ENCODE data around the gene TULP1. TPM values are rescaled to one million over a fixed set of nuclear protein-coding genes. Genes with fewer than 3 reads are reported as not detected.

TULP1 gene
- total RNA-seq, 1 donor from 2014 or later = not detected

DNA sequence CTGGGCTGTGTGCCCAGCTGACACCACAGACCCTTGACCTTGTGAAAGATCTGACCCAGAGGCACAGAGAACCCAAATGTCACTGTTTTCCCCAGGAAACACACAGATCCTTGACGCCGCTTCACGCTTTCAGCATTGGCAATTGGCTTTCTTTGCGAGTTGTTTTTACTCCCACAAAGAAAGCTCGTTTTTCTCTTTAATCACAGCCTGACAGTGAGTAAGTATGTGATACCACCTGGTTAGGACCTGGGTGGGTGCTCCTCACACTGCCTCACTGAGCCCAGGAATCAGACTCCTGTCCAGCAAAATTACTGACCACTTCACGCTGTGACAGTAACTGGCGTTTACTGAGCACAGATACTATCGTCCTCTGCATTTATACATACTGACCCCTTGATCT, 31.5 kb downstream of the TULP1 start:
- H3K27me3 Mint-ChIP-seq (ENCODE audit: low read depth) = no peaks in the 10 kb centered on the region
- no peaks in the 10 kb centered on the region for H3K9me3 Mint-ChIP-seq
- intact Hi-C loops (cut with micrococcal nuclease) = no loop called here
- H3K4me1 Mint-ChIP-seq (ENCODE audit: low read depth) = no peaks in the 10 kb centered on the region
- DNase-seq (ENCODE audit: low spot score) = no peak
- H3K4me3 Mint-ChIP-seq (ENCODE audit: low read depth) = no peak overlapping the region
- no peak overlapping the region for H3K27ac Mint-ChIP-seq
- no peaks in the 10 kb centered on the region for H3K36me3 Mint-ChIP-seq (ENCODE audit: low read depth)

DNA sequence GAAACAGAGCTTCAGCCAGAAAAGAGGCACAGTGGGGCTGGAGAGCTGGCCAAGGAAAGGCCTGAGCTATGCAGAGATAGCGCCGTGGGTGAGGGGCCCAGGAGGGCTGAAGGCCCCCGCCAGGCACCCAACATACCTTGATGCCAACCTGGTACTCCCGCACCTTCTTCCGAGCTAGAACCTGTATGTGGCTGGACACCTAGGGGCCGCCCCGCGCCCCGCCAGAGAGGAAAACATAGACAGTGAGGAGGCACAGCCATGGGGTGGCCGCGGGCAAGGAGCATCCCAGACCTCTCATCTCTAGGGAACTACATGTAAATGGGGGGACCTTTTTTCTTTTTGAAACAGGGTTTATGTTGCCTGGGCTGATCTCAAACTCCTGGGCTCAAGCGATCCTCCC, 32.5 kb downstream of the TULP1 start:
- Mint-ChIP-seq H3K4me1 (ENCODE audit: low read depth) (no peaks in the 10 kb centered on the region), H3K27me3 (ENCODE audit: low read depth) (no peaks in the 10 kb centered on the region), H3K36me3 (ENCODE audit: low read depth) (no peaks in the 10 kb centered on the region), H3K4me3 (ENCODE audit: low read depth) (no peak overlapping the region), H3K9me3 (no peaks in the 10 kb centered on the region), H3K27ac (no peak overlapping the region)
- no peak for DNase-seq (ENCODE audit: low spot score)
- intact Hi-C loops (cut with micrococcal nuclease) = no loop called here

DNA sequence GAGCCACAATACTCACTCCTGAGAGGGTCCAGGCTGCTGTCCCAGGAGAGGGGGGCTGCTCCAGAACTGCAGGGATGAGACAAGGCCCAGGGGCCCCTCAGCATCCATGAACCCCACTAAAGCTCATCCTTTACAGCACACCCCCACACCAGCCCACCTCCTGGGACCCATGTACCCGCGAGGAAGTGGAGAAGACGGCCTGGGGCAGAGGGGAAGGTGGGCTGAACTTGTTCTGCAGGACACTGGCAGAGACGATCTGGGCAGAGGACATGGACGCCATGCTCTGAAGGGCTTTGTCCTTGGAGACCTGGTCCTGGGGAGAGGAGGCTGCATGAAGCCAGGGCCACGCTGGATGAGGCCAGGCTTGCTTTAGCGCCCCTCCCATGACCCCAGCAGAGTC, 34.4 kb downstream of the TULP1 start:
- Mint-ChIP-seq H3K4me1 (ENCODE audit: low read depth) (no peaks in the 10 kb centered on the region), H3K36me3 (ENCODE audit: low read depth) (peaks cover 4% of the 10 kb centered on the region), H3K4me3 (ENCODE audit: low read depth) (no peak overlapping the region), H3K27ac (no peak overlapping the region), H3K9me3 (no peaks in the 10 kb centered on the region), H3K27me3 (ENCODE audit: low read depth) (no peaks in the 10 kb centered on the region)
- no peak for DNase-seq (ENCODE audit: low spot score)
- intact Hi-C loops (cut with micrococcal nuclease) = no loop called here

DNA sequence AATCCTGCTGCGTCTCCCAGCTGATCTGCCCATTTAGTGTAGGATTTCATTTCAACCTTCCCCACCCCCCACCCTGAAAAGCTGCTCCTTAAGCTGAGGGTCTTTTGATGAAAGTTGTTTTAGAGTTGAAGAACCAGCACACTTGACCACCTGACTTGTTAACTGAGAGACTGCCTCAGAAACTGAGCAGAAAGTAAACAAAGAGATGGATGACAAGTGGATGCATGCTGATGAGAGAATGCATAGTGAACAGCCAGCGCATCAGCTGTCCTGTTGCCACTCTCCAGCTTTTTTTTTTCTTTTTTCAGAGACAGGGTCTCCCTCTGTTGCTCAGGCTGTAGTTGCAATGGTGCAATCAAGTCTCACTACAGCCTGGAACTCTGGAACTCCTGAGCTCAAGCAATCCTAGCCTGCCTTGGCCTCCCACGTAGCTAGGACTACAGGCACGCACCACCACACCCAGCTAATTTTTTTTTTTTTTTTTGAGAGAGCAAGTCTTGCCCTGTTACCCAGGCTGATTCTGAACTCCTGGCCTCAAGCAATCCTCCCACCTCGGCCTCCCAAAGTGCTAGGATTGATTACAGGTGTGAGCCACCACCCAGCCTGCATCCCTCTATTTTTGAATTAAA, 35.0 kb downstream of the TULP1 start:
- H3K4me3 Mint-ChIP-seq (ENCODE audit: low read depth) = no peak overlapping the region
- no peaks in the 10 kb centered on the region for H3K4me1 Mint-ChIP-seq (ENCODE audit: low read depth)
- H3K27me3 Mint-ChIP-seq (ENCODE audit: low read depth) = no peaks in the 10 kb centered on the region
- intact Hi-C loops (cut with micrococcal nuclease) = no loop called here
- DNase-seq (ENCODE audit: low spot score) = no peak
- no peak overlapping the region for H3K27ac Mint-ChIP-seq
- H3K36me3 Mint-ChIP-seq (ENCODE audit: low read depth) = peaks cover 9% of the 10 kb centered on the region
- no peaks in the 10 kb centered on the region for H3K9me3 Mint-ChIP-seq

DNA sequence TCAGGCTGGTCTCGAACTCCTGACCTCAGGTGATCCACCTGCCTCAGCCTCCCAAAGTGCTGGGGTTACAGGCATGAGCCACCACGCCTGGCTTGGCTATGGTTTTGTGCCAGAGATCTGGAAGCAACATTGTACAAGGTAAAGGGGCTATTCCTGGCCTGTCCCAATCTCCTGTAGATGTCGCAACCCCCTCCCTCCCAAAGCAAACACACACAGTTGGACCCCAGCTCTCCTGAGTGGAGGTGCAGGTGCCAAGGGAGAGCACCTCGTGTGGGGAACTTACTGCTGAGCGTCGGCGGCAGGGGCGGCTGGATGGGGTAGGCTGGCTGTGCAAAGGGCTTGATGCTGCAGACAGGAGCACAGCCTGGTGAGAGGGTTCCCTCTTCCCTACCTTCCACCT, 35.7 kb downstream of the TULP1 start:
- peaks cover 2% of the 10 kb centered on the region for H3K4me1 Mint-ChIP-seq (ENCODE audit: low read depth)
- DNase-seq (ENCODE audit: low spot score) = no peak
- H3K27ac Mint-ChIP-seq = no peak overlapping the region
- peaks cover 14% of the 10 kb centered on the region for H3K36me3 Mint-ChIP-seq (ENCODE audit: low read depth)
- H3K4me3 Mint-ChIP-seq (ENCODE audit: low read depth) = no peak overlapping the region
- H3K9me3 Mint-ChIP-seq = no peaks in the 10 kb centered on the region
- intact Hi-C loops (cut with micrococcal nuclease) = no loop called here
- no peaks in the 10 kb centered on the region for H3K27me3 Mint-ChIP-seq (ENCODE audit: low read depth)

DNA sequence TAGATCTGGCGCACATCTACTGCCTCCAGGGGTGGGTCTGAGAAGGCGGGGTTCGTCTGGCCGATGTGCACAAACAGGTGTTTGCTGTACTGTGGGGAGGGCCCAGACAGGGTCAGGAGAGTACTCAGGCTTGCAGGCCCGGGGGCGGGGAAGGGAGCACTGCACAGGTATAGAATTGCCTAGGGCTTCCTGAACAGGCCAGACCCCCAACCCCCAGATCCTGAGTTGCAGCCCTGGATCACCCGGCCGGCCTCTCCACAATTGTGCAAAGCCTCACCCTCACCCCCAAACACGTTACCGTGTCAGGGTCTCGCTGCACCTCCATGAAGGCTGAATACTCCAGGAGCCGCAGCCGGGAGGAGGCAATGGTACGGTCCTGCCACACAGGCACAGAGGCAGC, 36.7 kb downstream of the TULP1 start:
- Mint-ChIP-seq H3K36me3 (ENCODE audit: low read depth) (peaks cover 24% of the 10 kb centered on the region), H3K27me3 (ENCODE audit: low read depth) (no peaks in the 10 kb centered on the region), H3K4me1 (ENCODE audit: low read depth) (peaks cover 6% of the 10 kb centered on the region), H3K9me3 (no peaks in the 10 kb centered on the region), H3K27ac (no peak overlapping the region), H3K4me3 (ENCODE audit: low read depth) (no peak overlapping the region)
- DNase-seq (ENCODE audit: low spot score) = no peak
- intact Hi-C loops (cut with micrococcal nuclease) = no loop called here

GRCh38 chr6:35475573-35475972, 37.1 kb downstream of the TULP1 start:
- intact Hi-C loops (cut with micrococcal nuclease) = no loop called here
- Mint-ChIP-seq H3K36me3 (ENCODE audit: low read depth) (peaks cover 28% of the 10 kb centered on the region), H3K27me3 (ENCODE audit: low read depth) (no peaks in the 10 kb centered on the region), H3K9me3 (no peaks in the 10 kb centered on the region), H3K4me1 (ENCODE audit: low read depth) (peaks cover 9% of the 10 kb centered on the region), H3K4me3 (ENCODE audit: low read depth) (no peak overlapping the region), H3K27ac (no peak overlapping the region)
- DNase-seq (ENCODE audit: low spot score) = no peak

DNA sequence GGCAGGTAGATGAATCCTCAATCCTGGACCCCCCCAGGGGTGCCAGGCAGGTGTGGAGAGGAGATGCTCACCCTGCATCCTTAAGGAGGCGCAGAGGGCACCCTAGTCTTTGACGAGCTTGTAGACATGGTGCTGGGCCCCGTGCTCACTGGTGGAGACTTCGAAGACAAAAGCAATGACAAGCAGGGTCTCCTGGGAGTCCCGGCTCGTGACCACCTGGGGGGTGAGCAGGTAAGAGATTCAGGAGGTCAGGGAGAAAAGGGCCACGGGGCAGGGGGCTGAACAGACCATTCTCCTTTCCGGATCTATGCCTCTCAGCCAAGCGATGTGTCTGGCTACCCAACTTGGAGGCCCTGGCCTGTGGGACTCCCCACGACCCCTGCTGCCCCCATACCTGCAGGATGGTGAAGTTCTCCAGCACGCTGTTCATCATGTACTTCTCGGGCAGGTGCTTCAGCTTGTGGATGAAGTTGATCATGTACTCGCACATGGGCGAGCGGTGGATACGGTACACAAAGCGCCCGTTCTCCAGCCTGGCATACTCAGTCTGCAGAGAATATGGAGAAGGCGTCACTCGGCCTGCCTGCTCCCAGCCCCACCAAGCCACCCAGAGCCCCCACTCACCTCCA, 37.6 kb downstream of the TULP1 start:
- H3K27ac Mint-ChIP-seq = no peak overlapping the region
- H3K9me3 Mint-ChIP-seq = no peaks in the 10 kb centered on the region
- DNase-seq (ENCODE audit: low spot score) = no peak
- intact Hi-C loops (cut with micrococcal nuclease) = no loop called here
- H3K4me3 Mint-ChIP-seq (ENCODE audit: low read depth) = no peak overlapping the region
- H3K4me1 Mint-ChIP-seq (ENCODE audit: low read depth) = peaks cover 13% of the 10 kb centered on the region
- H3K27me3 Mint-ChIP-seq (ENCODE audit: low read depth) = no peaks in the 10 kb centered on the region
- peaks cover 34% of the 10 kb centered on the region for H3K36me3 Mint-ChIP-seq (ENCODE audit: low read depth)

- H3K36me3 Mint-ChIP-seq (ENCODE audit: low read depth) = peaks cover 41% of the 10 kb centered on the region
- H3K27ac Mint-ChIP-seq = peak overlapping the region; percentile 42
- no peak overlapping the region for H3K4me3 Mint-ChIP-seq (ENCODE audit: low read depth)
- intact Hi-C loops (cut with micrococcal nuclease) = no loop called here
- no peaks in the 10 kb centered on the region for H3K27me3 Mint-ChIP-seq (ENCODE audit: low read depth)
- DNase-seq (ENCODE audit: low spot score) = no peak
- no peaks in the 10 kb centered on the region for H3K9me3 Mint-ChIP-seq
- H3K4me1 Mint-ChIP-seq (ENCODE audit: low read depth) = peaks cover 18% of the 10 kb centered on the region
Observed at GRCh38 chr6:35474131-35474941, 38.4 kb downstream of the TULP1 start.

GRCh38 chr6:35473850-35474130, 38.9 kb downstream of the TULP1 start:
- intact Hi-C loops (cut with micrococcal nuclease) = no loop called here
- no peaks in the 10 kb centered on the region for H3K9me3 Mint-ChIP-seq
- no peaks in the 10 kb centered on the region for H3K27me3 Mint-ChIP-seq (ENCODE audit: low read depth)
- peak overlapping the region; percentile 42 for H3K27ac Mint-ChIP-seq
- DNase-seq (ENCODE audit: low spot score) = no peak
- H3K4me1 Mint-ChIP-seq (ENCODE audit: low read depth) = peaks cover 18% of the 10 kb centered on the region
- H3K36me3 Mint-ChIP-seq (ENCODE audit: low read depth) = peaks cover 46% of the 10 kb centered on the region
- H3K4me3 Mint-ChIP-seq (ENCODE audit: low read depth) = no peak overlapping the region

GRCh38 chr6:35473075-35473849, 39.4 kb downstream of the TULP1 start:
- Mint-ChIP-seq H3K27ac (peak overlapping the region; percentile 12), H3K9me3 (no peaks in the 10 kb centered on the region), H3K36me3 (ENCODE audit: low read depth) (peaks cover 52% of the 10 kb centered on the region), H3K4me3 (ENCODE audit: low read depth) (no peak overlapping the region), H3K27me3 (ENCODE audit: low read depth) (no peaks in the 10 kb centered on the region), H3K4me1 (ENCODE audit: low read depth) (peaks cover 18% of the 10 kb centered on the region)
- intact Hi-C loops (cut with micrococcal nuclease) = no loop called here
- no peak for DNase-seq (ENCODE audit: low spot score)

DNA sequence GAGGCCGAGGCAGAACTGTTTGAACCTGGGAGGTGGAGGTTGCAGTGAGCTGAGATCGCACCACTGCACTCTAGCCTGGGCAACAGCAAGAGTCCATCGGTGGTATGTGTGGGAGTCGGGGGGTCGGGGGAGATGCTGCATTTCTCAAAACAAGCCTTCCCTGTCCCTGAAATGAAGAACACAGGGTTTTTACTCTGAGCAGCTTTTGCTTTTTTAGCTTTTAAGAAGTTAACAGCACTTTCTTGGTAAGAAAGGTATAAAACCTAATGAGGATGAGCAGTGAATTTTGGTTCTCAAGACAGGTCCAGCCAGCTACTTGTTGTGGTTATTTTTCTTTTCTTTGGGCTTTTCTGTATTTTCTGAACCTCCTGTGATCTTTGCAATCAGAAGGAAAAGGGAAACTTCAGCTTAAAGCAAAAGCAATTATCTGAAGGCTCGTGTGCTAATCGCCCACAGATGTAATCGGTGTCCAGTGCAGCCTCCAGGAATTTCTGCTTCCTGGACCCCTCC, 40.8 kb downstream of the TULP1 start:
- Mint-ChIP-seq H3K27me3 (ENCODE audit: low read depth) (no peaks in the 10 kb centered on the region), H3K4me1 (ENCODE audit: low read depth) (peaks cover 24% of the 10 kb centered on the region)

More for the DNA sequence above, 40.8 kb downstream of the TULP1 start:
- intact Hi-C loops (cut with micrococcal nuclease) = no loop called here
- H3K9me3 Mint-ChIP-seq = no peaks in the 10 kb centered on the region
- peak overlapping the region; percentile 91 for H3K4me3 Mint-ChIP-seq (ENCODE audit: low read depth)
- peaks cover 63% of the 10 kb centered on the region for H3K36me3 Mint-ChIP-seq (ENCODE audit: low read depth)
- peak overlapping the region; percentile 22 for H3K27ac Mint-ChIP-seq
- no peak for DNase-seq (ENCODE audit: low spot score)

All from activated T-helper 2 cell treated with anti-CD3 and anti-CD28 coated beads, Interferon-gamma antibody, Interleukin-2, Interleukin-4, amounts not matched to agents 10 μg/mL and 5 μg/mL and 100 μg/mL, durations not matched to agents 14 hours and 24 hours and 36 hours (primary cell).